ENCODE data around the gene FAF1.

FAF1 gene

GRCh38 chr1:50969611-50970508 lies 9.8 kb upstream of the FAF1 start, which contains the start of gene CDKN2C:
Gene CDKN2C, plus strand, starts transcription at chr1:50970245. Its CDS starts 124 bp downstream, at chr1:50970369.
- Histone ChIP-seq H3K4me3 (ENCODE audit: low read depth, low read length) (peak within 1 kb of the TSS; percentile 90), H3K9me3 (ENCODE audit: severe bottlenecking) (no peaks in the 10 kb centered on the region), H3K27ac (peak within 1 kb of the TSS; percentile 99), H3K36me3 (peaks cover 59% of the 10 kb centered on the region), H3K27me3 (ENCODE audit: insufficient read depth, low read depth, severe bottlenecking) (no peaks in the 10 kb centered on the region)
- TF ChIP-seq, protein P1, sequence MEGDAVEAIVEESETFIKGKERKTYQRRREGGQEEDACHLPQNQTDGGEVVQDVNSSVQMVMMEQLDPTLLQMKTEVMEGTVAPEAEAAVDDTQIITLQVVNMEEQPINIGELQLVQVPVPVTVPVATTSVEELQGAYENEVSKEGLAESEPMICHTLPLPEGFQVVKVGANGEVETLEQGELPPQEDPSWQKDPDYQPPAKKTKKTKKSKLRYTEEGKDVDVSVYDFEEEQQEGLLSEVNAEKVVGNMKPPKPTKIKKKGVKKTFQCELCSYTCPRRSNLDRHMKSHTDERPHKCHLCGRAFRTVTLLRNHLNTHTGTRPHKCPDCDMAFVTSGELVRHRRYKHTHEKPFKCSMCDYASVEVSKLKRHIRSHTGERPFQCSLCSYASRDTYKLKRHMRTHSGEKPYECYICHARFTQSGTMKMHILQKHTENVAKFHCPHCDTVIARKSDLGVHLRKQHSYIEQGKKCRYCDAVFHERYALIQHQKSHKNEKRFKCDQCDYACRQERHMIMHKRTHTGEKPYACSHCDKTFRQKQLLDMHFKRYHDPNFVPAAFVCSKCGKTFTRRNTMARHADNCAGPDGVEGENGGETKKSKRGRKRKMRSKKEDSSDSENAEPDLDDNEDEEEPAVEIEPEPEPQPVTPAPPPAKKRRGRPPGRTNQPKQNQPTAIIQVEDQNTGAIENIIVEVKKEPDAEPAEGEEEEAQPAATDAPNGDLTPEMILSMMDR (IDR thresholded peaks at IDR 0.05; ENCODE audit: low read depth, low read length): 0 out of 2 replicates have a peak, but pooled peaks have one; percentile 4
- DNase-seq: peak; percentile 90

DNA sequence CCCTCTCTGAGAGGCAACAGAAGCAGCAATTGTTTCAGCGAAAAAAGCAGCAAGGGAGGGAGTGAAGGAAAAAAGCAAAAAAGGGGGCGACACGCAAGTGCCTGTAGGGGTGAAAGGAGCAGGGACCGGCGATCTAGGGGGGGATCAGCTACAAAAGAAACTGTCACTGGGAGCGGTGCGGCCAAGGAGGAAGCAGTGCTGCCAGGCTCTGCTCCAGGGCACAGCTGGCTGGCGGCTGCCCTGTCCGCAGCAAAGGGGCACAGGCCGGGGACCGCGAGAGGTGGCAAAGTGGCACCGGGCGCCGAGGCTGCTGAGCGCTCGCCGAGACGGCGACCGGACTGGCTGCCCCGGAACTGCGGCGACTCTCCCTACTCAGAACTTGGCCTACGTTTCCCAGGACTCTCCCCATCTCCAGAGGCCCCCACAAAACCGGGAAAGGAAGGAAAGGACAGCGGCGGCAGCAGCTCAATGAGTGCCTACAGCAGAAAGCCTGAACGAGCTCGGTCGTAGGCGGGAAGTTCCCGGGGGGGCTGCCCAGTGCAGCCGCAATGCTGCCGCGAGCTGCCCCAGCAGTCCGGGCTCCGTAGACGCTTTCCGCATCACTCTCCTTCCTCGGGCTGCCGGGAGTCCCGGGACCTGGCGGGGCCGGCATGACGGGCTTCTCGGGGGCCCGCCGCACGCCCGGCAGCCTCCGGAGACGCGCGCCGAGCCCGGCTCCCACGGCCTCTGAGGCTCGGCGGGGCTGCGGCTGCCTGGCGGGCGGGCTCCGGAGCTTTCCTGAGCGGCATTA lies 8.9 kb upstream of the FAF1 start:
- H3K27ac ChIP-seq: peak overlapping the region; percentile 99
- no peaks in the 10 kb centered on the region for H3K27me3 ChIP-seq (ENCODE audit: insufficient read depth, low read depth, severe bottlenecking)

DNA sequence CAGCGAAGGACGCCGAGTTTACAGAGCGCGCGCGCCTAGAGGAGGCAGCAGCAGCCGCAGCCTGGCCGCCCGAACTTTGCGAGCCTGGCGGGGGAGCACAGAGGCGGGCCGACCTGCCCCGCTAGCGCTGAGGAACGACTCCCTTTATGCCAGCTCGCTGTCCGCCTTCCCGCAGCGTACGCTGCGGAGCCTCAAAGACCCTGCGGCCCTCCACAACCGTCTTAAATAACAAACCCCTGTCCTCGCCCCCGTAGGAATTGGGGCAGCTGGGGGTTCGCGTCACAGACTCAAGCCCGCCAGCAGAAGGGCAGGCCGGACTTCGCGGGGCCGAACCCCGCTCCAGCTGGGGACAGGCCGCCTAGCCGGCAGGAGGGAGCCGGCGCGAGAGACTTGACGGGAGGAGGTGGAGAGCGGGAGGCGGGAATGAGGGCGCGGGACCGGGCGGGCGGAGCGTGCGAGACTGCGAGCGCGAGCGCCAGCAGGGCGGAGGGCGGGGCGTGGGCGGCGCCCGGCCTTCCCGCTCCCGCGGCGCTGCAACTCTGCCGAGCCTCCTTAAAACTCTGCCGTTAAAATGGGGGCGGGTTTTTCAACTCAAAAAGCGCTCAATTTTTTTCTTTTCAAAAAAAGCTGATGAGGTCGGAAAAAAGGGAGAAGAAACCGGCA lies 8.2 kb upstream of the FAF1 start:
- Histone ChIP-seq H3K4me3 (ENCODE audit: low read depth, low read length) (peak overlapping the region; percentile 90), H3K27me3 (ENCODE audit: insufficient read depth, low read depth, severe bottlenecking) (no peaks in the 10 kb centered on the region), H3K27ac (peak overlapping the region; percentile 99), H3K9me3 (ENCODE audit: severe bottlenecking) (no peaks in the 10 kb centered on the region), H3K36me3 (peaks cover 43% of the 10 kb centered on the region)
- TF ChIP-seq, protein P1 (IDR thresholded peaks at IDR 0.05; ENCODE audit: low read depth, low read length): no peak
- DNase-seq: peak; percentile 95

More for the DNA sequence above, 8.9 kb upstream of the FAF1 start:
- no peaks in the 10 kb centered on the region for H3K9me3 ChIP-seq (ENCODE audit: severe bottlenecking)
- peak; percentile 53 for DNase-seq
- H3K36me3 ChIP-seq: peaks cover 50% of the 10 kb centered on the region
- peak overlapping the region; percentile 90 for H3K4me3 ChIP-seq (ENCODE audit: low read depth, low read length)
- TF ChIP-seq, protein P1 (IDR thresholded peaks at IDR 0.05; ENCODE audit: low read depth, low read length): no peak

DNA sequence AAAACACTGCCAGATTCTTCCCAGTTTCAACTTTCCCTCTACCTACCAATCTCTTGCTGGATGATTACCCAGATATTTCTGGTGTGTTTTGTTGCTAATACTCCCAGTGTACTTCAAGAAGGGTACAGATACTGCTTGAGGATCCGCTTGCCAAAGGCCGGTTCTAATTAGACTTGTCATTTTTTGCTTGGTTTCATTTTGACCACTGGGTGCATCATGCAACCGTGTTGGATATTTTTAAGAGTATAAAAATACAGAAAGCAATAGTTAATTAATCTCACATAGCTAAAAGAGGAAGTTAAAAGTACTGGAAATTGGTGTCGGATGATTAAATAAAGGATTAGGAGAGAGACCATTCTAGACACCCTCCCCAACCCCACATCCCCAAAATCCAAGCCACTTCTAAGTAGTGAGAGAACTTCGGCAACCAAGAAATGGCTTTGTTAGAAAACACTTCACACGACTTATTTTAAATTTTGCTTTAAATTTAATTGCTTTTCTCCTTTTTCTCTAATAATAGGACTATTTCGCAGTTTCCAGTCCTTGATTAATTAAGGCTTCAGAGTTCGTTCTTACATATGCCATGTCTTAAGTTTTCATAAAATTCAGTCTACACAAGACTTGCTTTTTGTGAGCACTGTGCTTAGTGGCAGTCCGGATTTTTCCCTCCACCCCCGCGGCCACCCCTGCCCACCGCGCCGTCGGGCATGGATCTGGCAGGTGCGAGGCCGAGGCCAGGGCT lies 7.5 kb upstream of the FAF1 start:
- TF ChIP-seq, protein P1 (IDR thresholded peaks at IDR 0.05; ENCODE audit: low read depth, low read length): 0 out of 2 replicates have a peak, but pooled peaks have one; percentile 13
- H3K27me3 ChIP-seq (ENCODE audit: insufficient read depth, low read depth, severe bottlenecking): no peaks in the 10 kb centered on the region
- peak overlapping the region; percentile 90 for H3K4me3 ChIP-seq (ENCODE audit: low read depth, low read length)
- no peaks in the 10 kb centered on the region for H3K9me3 ChIP-seq (ENCODE audit: severe bottlenecking)
- peaks cover 36% of the 10 kb centered on the region for H3K36me3 ChIP-seq
- no peak for DNase-seq
- peak overlapping the region; percentile 99 for H3K27ac ChIP-seq

GRCh38 chr1:50966991-50967390 lies 6.9 kb upstream of the FAF1 start:
- no peaks in the 10 kb centered on the region for H3K9me3 ChIP-seq (ENCODE audit: severe bottlenecking)
- H3K27me3 ChIP-seq (ENCODE audit: insufficient read depth, low read depth, severe bottlenecking): no peaks in the 10 kb centered on the region
- DNase-seq: no peak
- peaks cover 30% of the 10 kb centered on the region for H3K36me3 ChIP-seq
- H3K4me3 ChIP-seq (ENCODE audit: low read depth, low read length): peak overlapping the region; percentile 90
- H3K27ac ChIP-seq: peak overlapping the region; percentile 99
- TF ChIP-seq, protein P1 (IDR thresholded peaks at IDR 0.05; ENCODE audit: low read depth, low read length): no peak
